Astrocyte (in vitro differentiated cells and primary cell): ENCODE results near the gene BPIFB3. TPM values are rescaled to one million over a fixed set of nuclear protein-coding genes. Genes with fewer than 3 reads are reported as not detected.

ENCODE experiments used
- DNase-seq: peaks from one replicate; pipeline ENCODE4 v3.0.0-alpha.2; 2010; ENCODE audit warnings: low read depth
- FAIRE-seq: peaks from 2 replicates; lab custom pipeline; 2011; peaks lifted over from hg19 to GRCh38; lab: Jason Lieb, UNC
- H2AFZ ChIP-seq: 2 replicates; pipeline ENCODE4 v1.6.0; 2012; ENCODE audit warnings: low read depth, low read length, inconsistent platforms
- H3K27ac ChIP-seq: 2 replicates; pipeline ENCODE4 v1.5.1; 2011; ENCODE audit warnings: low read depth, low read length, inconsistent platforms
- H3K27me3 ChIP-seq: 2 replicates; pipeline ENCODE4 v1.6.0; 2011; ENCODE audit warnings: low read length, inconsistent platforms; ENCODE audit not compliant: insufficient read depth
- H3K36me3 ChIP-seq: 2 replicates; pipeline ENCODE4 v1.5.1; 2011; ENCODE audit warnings: low read length, inconsistent platforms; ENCODE audit not compliant: insufficient read depth
- H3K4me1 ChIP-seq: 2 replicates; pipeline ENCODE4 v1.5.1; 2011; ENCODE audit warnings: low read length, inconsistent platforms; ENCODE audit not compliant: insufficient read depth
- H3K4me2 ChIP-seq: 2 replicates; pipeline ENCODE4 v1.6.0; 2012; ENCODE audit warnings: low read length, inconsistent platforms
- H3K4me3 ChIP-seq: 2 replicates; pipeline ENCODE4 v1.5.1; 2011; ENCODE audit warnings: low read depth, mild to moderate bottlenecking, low read length, inconsistent platforms; ENCODE audit not compliant: insufficient read depth
- H3K79me2 ChIP-seq: 2 replicates; pipeline ENCODE4 v1.6.0; 2012; ENCODE audit warnings: mild to moderate bottlenecking, low read length, inconsistent platforms; ENCODE audit not compliant: insufficient read depth
- H3K9ac ChIP-seq: 2 replicates; pipeline ENCODE4 v1.6.0; 2012; ENCODE audit warnings: mild to moderate bottlenecking, low read length, inconsistent platforms
- H3K9me3 ChIP-seq: 2 replicates; pipeline ENCODE4 v1.5.1; 2012; ENCODE audit warnings: low read depth, mild to moderate bottlenecking, low read length, inconsistent platforms; ENCODE audit not compliant: insufficient read depth
- H4K20me1 ChIP-seq: 2 replicates; pipeline ENCODE4 v1.6.0; 2012; ENCODE audit warnings: low read length, inconsistent platforms; ENCODE audit not compliant: insufficient read depth
- H3K27ac Mint-ChIP-seq: one replicate; pipeline ENCODE4 v1.8.0; 2021; ENCODE audit warnings: mild to moderate bottlenecking, mixed read lengths; ENCODE audit not compliant: unreplicated experiment
- H3K27me3 Mint-ChIP-seq: one replicate; pipeline ENCODE4 v1.8.0; 2021; ENCODE audit warnings: low read depth, mixed read lengths; ENCODE audit not compliant: unreplicated experiment
- H3K36me3 Mint-ChIP-seq: one replicate; pipeline ENCODE4 v1.8.0; 2021; ENCODE audit warnings: low read depth, mixed read lengths; ENCODE audit not compliant: unreplicated experiment
- H3K4me1 Mint-ChIP-seq: one replicate; pipeline ENCODE4 v1.8.0; 2021; ENCODE audit warnings: low read depth, mixed read lengths; ENCODE audit not compliant: unreplicated experiment
- H3K4me3 Mint-ChIP-seq: one replicate; pipeline ENCODE4 v1.8.0; 2021; ENCODE audit warnings: mild to moderate bottlenecking, moderate library complexity, mixed read lengths; ENCODE audit not compliant: unreplicated experiment
- H3K9me3 Mint-ChIP-seq: one replicate; pipeline ENCODE4 v1.8.0; 2021; ENCODE audit warnings: mild to moderate bottlenecking, mixed read lengths; ENCODE audit not compliant: unreplicated experiment
- CTCF ChIP-seq: IDR thresholded peaks from 2 replicates; pipeline ENCODE4 v1.5.1; 2011; ENCODE audit warnings: low read depth, mild to moderate bottlenecking, inconsistent platforms, low read length, moderate library complexity; ENCODE audit not compliant: insufficient read depth
- EZH2 ChIP-seq: IDR thresholded peaks from 2 replicates; pipeline ENCODE4 v1.6.1; 2012; ENCODE audit warnings: mild to moderate bottlenecking, low read length, inconsistent platforms; ENCODE audit not compliant: insufficient read depth
- total RNA-seq: library from RNA; stranded (reverse); gene quantifications from 2 replicates; pipeline ENCODE4 v1.2.1, GENCODE V29; 2021

BPIFB3 gene
- total RNA-seq, 1 donor from 2014 or later, result not detected

DNA sequence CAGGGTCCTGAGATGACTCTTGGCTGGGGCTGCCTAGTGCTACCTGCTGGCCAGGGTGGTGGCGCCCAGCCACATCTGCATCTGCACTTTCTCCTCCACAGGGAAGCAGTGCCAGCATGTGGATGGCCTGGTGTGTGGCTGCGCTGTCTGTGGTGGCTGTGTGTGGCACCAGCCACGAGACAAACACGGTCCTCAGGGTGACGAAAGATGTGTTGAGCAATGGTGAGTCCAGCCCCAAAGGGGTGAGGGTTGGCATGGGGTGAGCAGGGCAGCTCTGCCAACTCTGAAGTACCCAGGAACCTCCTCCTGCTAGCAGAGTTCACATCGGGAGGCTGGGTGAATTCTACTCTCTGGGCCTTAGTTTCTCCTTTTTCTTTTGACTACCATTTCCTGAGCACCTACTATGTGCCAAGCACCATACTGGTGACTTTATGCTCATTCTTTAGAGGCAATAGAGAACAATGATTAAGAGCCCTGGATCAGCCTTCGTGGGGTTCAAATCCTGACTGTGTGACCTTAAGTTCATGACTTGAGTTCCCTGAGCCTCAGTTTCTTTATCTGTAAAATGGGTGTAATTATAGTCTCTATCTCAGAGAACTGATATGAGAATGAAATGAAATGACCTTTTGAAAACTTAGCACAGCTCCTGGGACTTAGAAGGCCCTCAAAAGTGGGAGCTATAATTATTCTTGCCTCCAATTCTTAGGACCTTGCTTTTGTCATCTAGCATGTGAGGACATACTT lies 27.9 kb downstream of the BPIFB3 start:
- FAIRE-seq, result no peak
- H3K4me3 ChIP-seq, result no peak overlapping the region
- H3K4me1 Mint-ChIP-seq, result peaks cover 3% of the 10 kb centered on the region

DNA sequence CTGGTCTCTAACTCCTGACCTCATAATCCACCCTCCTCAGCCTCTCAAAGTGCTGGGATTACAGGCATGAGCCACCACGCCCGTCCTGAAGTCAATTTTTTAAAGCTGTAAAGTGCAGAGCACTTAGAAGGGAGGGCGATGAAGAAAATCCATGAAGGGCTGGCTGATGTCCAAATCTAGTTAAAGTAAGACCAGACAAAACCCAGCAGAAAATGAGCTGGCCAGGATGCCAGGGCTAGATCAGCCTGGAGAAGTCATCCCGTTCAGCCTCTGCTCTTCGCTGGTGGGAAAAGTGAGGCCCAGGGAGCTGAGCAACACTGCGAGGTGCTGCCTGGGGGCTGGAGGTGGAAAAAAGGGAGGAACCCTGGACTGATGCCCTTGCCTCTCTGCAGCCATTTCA lies 28.8 kb downstream of the BPIFB3 start:
- no peaks in the 10 kb centered on the region for H4K20me1 ChIP-seq
- no peak overlapping the region for H3K4me3 Mint-ChIP-seq
- no peaks in the 10 kb centered on the region for H3K4me1 ChIP-seq
- H3K27ac Mint-ChIP-seq, result no peak overlapping the region
- no peak overlapping the region for H3K4me3 ChIP-seq
- no peak overlapping the region for H3K9ac ChIP-seq
- H3K36me3 Mint-ChIP-seq, result no peaks in the 10 kb centered on the region
- H3K27me3 Mint-ChIP-seq, result peaks cover 45% of the 10 kb centered on the region
- no peak for FAIRE-seq
- no peaks in the 10 kb centered on the region for H3K4me1 Mint-ChIP-seq
- DNase-seq, result no peak
- no peaks in the 10 kb centered on the region for H3K27me3 ChIP-seq
- no peaks in the 10 kb centered on the region for H3K9me3 ChIP-seq
- no peak overlapping the region for H3K4me2 ChIP-seq
- TF ChIP-seq CTCF (no peak), EZH2 (no peak)
- H3K9me3 Mint-ChIP-seq, result peaks cover 7% of the 10 kb centered on the region
- no peaks in the 10 kb centered on the region for H3K36me3 ChIP-seq
- no peaks in the 10 kb centered on the region for H3K79me2 ChIP-seq
- no peak overlapping the region for H3K27ac ChIP-seq
- no peak overlapping the region for H2AFZ ChIP-seq

More for the DNA sequence above, 27.9 kb downstream of the BPIFB3 start:
- no peaks in the 10 kb centered on the region for H3K9me3 ChIP-seq
- no peak for DNase-seq
- no peak overlapping the region for H2AFZ ChIP-seq
- no peaks in the 10 kb centered on the region for H3K36me3 ChIP-seq
- H3K79me2 ChIP-seq, result no peaks in the 10 kb centered on the region
- H3K36me3 Mint-ChIP-seq, result no peaks in the 10 kb centered on the region
- H3K4me3 Mint-ChIP-seq, result no peak overlapping the region
- H3K4me1 ChIP-seq, result no peaks in the 10 kb centered on the region
- peaks cover 7% of the 10 kb centered on the region for H3K9me3 Mint-ChIP-seq
- H3K27me3 Mint-ChIP-seq, result peaks cover 44% of the 10 kb centered on the region
- H4K20me1 ChIP-seq, result no peaks in the 10 kb centered on the region
- H3K27ac ChIP-seq, result no peak overlapping the region
- H3K27ac Mint-ChIP-seq, result no peak overlapping the region
- no peaks in the 10 kb centered on the region for H3K27me3 ChIP-seq
- no peak for TF ChIP-seq CTCF
- TF ChIP-seq EZH2, result no peak
- H3K4me2 ChIP-seq, result no peak overlapping the region
- no peak overlapping the region for H3K9ac ChIP-seq
